Ishikawa (cell line): ENCODE measurements around the gene CDC42BPA.

Source experiments
- CEBPB ChIP-seq: IDR thresholded peaks from 2 replicates; pipeline ENCODE4 v1.6.1; 2012
- CREB1 ChIP-seq: IDR thresholded peaks from 2 replicates; pipeline ENCODE4 v1.6.1; 2012; ENCODE audit warnings: low read depth
- EGR1 ChIP-seq: IDR thresholded peaks from 2 replicates; pipeline ENCODE4 v1.6.1; 2012
- EP300 ChIP-seq: IDR thresholded peaks from 2 replicates; pipeline ENCODE4 v1.6.1; 2012; ENCODE audit warnings: borderline replicate concordance
- FOXM1 ChIP-seq: IDR thresholded peaks from 2 replicates; pipeline ENCODE4 v1.6.1; 2012; ENCODE audit warnings: low read depth, borderline replicate concordance
- NFIC ChIP-seq: IDR thresholded peaks from 2 replicates; pipeline ENCODE4 v1.6.1; 2012
- RAD21 ChIP-seq: IDR thresholded peaks from 2 replicates; pipeline ENCODE4 v1.6.1; 2012; ENCODE audit warnings: low read depth
- TAF1 ChIP-seq: IDR thresholded peaks from 2 replicates; pipeline ENCODE4 v1.6.1; 2012; ENCODE audit warnings: low read depth, mild to moderate bottlenecking
- TCF12 ChIP-seq: IDR thresholded peaks from 2 replicates; pipeline ENCODE4 v1.6.1; 2012; ENCODE audit warnings: low read depth
- TEAD4 ChIP-seq: IDR thresholded peaks from 2 replicates; pipeline ENCODE4 v1.6.1; 2012
- YY1 ChIP-seq: IDR thresholded peaks from 2 replicates; pipeline ENCODE4 v1.6.1; 2012; ENCODE audit warnings: low read depth
- ZBTB7A ChIP-seq: IDR thresholded peaks from 2 replicates; pipeline ENCODE4 v1.6.1; 2012; ENCODE audit warnings: low read depth
- TF ChIP-seq, protein P1 (sequence below): IDR thresholded peaks from 2 replicates; pipeline ENCODE4 v1.6.1; 2012
- TF ChIP-seq, protein P2 (sequence below): IDR thresholded peaks from 2 replicates; pipeline ENCODE4 v1.6.1; 2012
- TF ChIP-seq, protein P3 (sequence below): IDR thresholded peaks from 2 replicates; pipeline ENCODE4 v1.6.1; 2012; ENCODE audit warnings: low read depth, mild to moderate bottlenecking

CDC42BPA gene

DNA sequence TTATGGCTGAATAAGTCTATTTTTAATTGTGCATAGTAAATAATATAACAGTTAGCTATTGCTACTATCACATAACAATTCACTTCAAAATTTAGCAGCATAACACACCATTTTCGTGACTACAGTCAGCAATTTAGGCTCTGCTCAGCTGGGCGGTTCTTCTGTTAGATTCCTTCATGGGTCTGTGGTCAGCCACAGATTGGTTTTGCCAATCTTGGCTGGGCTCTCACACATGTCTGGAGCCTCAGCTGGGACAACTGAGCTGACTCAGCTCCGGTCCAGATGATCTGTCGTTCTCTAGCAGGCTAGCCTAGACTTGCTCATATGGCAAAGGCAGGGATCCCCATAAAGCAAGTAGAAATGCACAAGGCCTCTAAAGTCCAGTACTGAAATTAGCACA, 15.1 kb upstream of the CDC42BPA start:
- TF ChIP-seq TCF12 (no peak), RAD21 (no peak), ZBTB7A (no peak), YY1 (no peak), CEBPB (no peak), TEAD4 (no peak), EP300 (no peak), CREB1 (no peak), TAF1 (no peak), FOXM1 (no peak), NFIC (no peak), EGR1 (no peak)
- TF ChIP-seq, protein P1, sequence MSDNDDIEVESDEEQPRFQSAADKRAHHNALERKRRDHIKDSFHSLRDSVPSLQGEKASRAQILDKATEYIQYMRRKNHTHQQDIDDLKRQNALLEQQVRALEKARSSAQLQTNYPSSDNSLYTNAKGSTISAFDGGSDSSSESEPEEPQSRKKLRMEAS, result no peak
- TF ChIP-seq, protein P2, sequence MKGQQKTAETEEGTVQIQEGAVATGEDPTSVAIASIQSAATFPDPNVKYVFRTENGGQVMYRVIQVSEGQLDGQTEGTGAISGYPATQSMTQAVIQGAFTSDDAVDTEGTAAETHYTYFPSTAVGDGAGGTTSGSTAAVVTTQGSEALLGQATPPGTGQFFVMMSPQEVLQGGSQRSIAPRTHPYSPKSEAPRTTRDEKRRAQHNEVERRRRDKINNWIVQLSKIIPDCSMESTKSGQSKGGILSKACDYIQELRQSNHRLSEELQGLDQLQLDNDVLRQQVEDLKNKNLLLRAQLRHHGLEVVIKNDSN, result no peak
- TF ChIP-seq, protein P3, sequence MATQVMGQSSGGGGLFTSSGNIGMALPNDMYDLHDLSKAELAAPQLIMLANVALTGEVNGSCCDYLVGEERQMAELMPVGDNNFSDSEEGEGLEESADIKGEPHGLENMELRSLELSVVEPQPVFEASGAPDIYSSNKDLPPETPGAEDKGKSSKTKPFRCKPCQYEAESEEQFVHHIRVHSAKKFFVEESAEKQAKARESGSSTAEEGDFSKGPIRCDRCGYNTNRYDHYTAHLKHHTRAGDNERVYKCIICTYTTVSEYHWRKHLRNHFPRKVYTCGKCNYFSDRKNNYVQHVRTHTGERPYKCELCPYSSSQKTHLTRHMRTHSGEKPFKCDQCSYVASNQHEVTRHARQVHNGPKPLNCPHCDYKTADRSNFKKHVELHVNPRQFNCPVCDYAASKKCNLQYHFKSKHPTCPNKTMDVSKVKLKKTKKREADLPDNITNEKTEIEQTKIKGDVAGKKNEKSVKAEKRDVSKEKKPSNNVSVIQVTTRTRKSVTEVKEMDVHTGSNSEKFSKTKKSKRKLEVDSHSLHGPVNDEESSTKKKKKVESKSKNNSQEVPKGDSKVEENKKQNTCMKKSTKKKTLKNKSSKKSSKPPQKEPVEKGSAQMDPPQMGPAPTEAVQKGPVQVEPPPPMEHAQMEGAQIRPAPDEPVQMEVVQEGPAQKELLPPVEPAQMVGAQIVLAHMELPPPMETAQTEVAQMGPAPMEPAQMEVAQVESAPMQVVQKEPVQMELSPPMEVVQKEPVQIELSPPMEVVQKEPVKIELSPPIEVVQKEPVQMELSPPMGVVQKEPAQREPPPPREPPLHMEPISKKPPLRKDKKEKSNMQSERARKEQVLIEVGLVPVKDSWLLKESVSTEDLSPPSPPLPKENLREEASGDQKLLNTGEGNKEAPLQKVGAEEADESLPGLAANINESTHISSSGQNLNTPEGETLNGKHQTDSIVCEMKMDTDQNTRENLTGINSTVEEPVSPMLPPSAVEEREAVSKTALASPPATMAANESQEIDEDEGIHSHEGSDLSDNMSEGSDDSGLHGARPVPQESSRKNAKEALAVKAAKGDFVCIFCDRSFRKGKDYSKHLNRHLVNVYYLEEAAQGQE, result no peak

DNA sequence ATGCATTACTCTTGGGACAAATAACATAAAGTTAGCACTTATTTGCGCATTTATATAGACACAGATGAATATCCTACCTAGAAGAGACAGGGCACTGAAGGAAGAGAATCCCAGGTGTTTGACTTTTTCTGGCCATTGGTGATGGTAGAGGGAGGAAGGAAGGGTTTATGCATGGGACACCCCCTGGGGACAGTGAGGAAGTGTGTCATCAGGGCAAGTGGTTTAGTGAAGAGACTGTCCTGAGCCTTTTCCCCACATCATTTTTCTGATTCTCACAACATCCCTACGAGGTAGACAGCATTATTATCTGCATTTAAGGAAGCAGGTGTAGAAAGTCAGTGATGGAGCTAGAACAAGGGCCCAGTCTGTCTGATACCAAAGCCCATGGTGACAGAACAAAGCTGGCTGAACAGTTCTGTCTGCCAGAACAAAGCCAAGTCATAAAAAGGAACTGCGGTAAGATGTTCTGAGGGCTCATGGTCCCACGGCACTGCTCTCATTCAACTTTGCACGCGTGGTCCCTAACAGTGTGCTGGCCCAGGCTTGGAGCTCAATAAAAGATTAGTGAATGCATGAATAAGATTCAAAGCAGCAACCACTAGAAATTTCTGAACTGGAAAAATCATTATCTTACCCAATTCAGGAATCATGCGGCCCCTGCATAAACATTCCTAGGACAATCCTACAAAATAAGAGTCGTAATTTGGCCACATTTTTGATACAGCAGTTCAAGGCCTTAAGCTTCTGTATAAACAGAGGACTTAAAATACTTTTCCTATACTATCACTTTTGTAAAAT, 12.2 kb upstream of the CDC42BPA start:
- no peak for TF ChIP-seq CREB1
- no peak for TF ChIP-seq TCF12
- TF ChIP-seq NFIC, result no peak
- TF ChIP-seq, protein P2, result no peak
- no peak for TF ChIP-seq RAD21
- no peak for TF ChIP-seq TAF1
- TF ChIP-seq ZBTB7A, result no peak
- TF ChIP-seq, protein P3, result no peak
- TF ChIP-seq, protein P1, result no peak
- TF ChIP-seq EP300, result no peak
- TF ChIP-seq CEBPB, result no peak
- no peak for TF ChIP-seq FOXM1
- TF ChIP-seq TEAD4, result no peak
- TF ChIP-seq EGR1, result no peak

DNA sequence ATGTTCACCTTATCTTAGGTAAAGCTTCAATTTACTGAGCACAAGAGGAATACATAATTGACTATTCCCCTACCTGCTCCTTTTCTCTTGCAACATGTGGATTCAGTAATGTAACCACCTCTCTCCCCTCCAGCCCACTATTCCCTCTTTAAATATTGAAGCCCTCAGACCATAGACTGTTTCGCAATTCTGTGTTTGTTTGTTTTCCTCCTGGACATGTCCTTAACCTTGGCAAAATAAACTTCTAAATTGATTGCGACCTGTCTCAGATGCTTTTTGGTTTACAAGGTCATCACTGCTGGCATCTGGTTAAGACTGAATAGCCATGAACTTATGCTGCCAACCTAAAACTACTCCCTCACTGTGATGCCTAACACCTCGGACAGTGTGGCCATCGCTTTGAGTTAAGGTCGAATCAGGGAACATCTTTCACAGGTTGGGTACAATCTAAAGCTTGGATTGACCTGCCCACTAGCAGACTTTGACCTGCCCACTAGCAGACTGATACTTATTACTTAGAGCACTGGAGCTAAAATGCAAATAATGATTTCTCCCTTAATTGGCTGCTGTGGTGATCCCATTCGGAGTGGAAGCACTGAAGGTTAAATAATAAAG, 10.2 kb upstream of the CDC42BPA start:
- TF ChIP-seq CEBPB, result peak; percentile 20; the same call in 1 of the 2 replicates
- TF ChIP-seq, protein P3, result no peak

DNA sequence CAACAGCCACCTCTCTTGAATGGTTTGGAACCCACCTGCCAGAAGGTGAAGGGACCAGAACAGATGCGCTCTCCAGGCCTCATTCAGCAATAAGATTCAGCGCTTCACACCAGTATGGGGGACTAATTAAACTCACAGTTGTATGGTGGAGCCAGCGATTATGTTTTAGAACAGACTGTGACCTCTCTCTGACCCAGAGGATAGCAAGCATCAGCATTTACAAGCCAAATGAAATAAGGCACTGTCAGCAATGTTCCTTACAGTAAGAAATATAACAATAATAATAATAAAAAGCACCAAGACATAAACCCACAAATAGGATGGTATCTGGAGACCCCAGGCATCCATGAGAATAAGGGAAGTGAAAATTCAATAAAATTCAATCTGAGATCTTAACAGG, 6.9 kb upstream of the CDC42BPA start:
- no peak for TF ChIP-seq EP300

DNA sequence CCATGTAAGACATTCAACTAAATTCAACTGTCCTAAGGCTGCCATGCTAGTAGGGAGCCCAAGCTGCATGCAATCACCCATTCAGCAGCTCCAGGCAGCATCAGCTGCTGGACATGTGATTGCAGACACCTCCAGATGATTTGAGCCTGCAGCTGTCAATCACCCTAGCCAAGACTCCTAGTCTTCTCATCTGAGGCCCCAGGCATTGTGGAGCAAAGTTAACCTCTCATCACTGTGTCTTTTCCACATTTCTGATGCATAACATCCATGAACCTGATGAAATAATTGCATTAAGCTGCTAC, 5.6 kb upstream of the CDC42BPA start:
- 0 out of 2 replicates have a peak, but pooled peaks have one; percentile 19 for TF ChIP-seq YY1
- TF ChIP-seq RAD21, result no peak
- TF ChIP-seq, protein P3, result no peak
- TF ChIP-seq, protein P2, result no peak
- no peak for TF ChIP-seq ZBTB7A
